T-helper 17 cell (primary cell): ENCODE data around the gene GIMAP8. TPM values are rescaled to one million over a fixed set of nuclear protein-coding genes. Genes with fewer than 3 reads are reported as not detected.
"Not testable (repeated sequence)": the region's sequence is repeated elsewhere in the genome, so short reads cannot be mapped to it uniquely, and the experiment has no call there.

Experiments used
- ATAC-seq: fragments of 150-1000 bp; cut with Tn5 transposase; 2 replicates; pipeline ENCODE4 v1.10.0; 2021; ENCODE audit warnings: mild to moderate bottlenecking, moderate library complexity
- DNase-seq, 3 donors: peaks; one replicate each; pipeline versions ENCODE4 v3.0.0 to v3.0.0-alpha.2; 2020 to 2021
- H3K9me3 ChIP-seq: one replicate; pipeline ENCODE4 v1.7.0; 2013; ENCODE audit warnings: low read length, mild to moderate bottlenecking; ENCODE audit not compliant: control insufficient read depth, poor library complexity, severe bottlenecking
- H3K27ac Mint-ChIP-seq: one replicate; pipeline ENCODE4 v1.8.0; 2022; ENCODE audit warnings: mild to moderate bottlenecking, moderate library complexity, mixed read lengths
- H3K27me3 Mint-ChIP-seq: one replicate; pipeline ENCODE4 v1.8.0; 2022; ENCODE audit warnings: mixed read lengths
- H3K36me3 Mint-ChIP-seq: one replicate; pipeline ENCODE4 v1.8.0; 2022; ENCODE audit warnings: low read depth, mixed read lengths
- H3K4me1 Mint-ChIP-seq: one replicate; pipeline ENCODE4 v1.8.0; 2022; ENCODE audit warnings: mild to moderate bottlenecking, mixed read lengths
- H3K4me3 Mint-ChIP-seq: one replicate; pipeline ENCODE4 v1.8.0; 2022; ENCODE audit warnings: mild to moderate bottlenecking, moderate library complexity, mixed read lengths
- total RNA-seq, 4 donors: library from RNA in 2 of 4; stranded (reverse) in 2 of 4; gene quantifications; one replicate each; pipeline ENCODE4 v1.2.3 and lab custom pipeline; 2022 to 2026

Gene GIMAP8
- total RNA-seq, 2 donors from 2014 or later = 8.1 to 12.0 TPM

DNA sequence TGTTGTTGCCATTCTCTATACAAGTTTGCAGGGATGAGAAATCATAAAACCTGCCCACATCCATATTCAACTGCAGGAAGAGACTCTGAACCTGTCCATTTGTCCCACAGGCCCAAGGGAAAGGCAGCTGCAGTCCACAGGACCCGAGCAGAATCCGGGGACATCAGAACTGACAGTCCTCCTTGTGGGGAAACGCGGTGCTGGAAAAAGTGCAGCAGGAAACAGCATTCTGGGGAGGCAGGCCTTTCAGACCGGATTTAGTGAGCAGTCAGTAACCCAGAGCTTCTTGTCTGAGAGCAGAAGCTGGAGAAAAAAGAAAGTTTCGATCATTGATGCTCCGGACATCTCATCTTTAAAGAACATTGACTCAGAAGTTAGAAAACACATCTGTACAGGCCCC is 23.5 kb downstream of the GIMAP8 start:
- H3K4me3 Mint-ChIP-seq = peak overlapping the region; percentile 28
- H3K4me1 Mint-ChIP-seq = peaks cover 53% of the 10 kb centered on the region
- no peaks in the 10 kb centered on the region for H3K27me3 Mint-ChIP-seq
- H3K27ac Mint-ChIP-seq = peak overlapping the region; percentile 51
- H3K9me3 ChIP-seq = peaks cover 10% of the 10 kb centered on the region
- no peak for DNase-seq
- peaks cover 24% of the 10 kb centered on the region for H3K36me3 Mint-ChIP-seq
- no peak for ATAC-seq

DNA sequence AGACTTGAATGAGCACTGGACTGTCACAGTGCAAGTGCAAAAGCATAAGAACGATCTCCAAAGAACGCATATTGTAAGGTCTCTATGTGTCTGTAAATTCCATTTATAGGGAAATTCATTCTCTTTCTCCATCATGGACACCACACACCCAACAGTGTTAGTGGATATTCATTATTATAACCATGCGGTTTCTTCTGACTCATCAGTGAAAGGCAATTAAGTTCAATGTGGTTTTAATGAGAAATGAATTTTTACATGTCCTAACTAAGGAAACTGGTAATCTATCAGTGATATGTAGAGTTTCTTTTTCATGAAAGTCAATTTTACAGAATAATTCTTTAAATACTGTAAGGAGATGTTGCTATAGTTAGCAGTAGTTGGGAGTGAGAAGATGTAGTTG is 25.9 kb downstream of the GIMAP8 start:
- Mint-ChIP-seq H3K4me3 (peak overlapping the region; percentile 13), H3K4me1 (peaks cover 54% of the 10 kb centered on the region), H3K27me3 (no peaks in the 10 kb centered on the region), H3K27ac (peak overlapping the region; percentile 98), H3K36me3 (peaks cover 19% of the 10 kb centered on the region)
- no peak for DNase-seq
- no peak for ATAC-seq
- peaks cover 10% of the 10 kb centered on the region for H3K9me3 ChIP-seq

DNA sequence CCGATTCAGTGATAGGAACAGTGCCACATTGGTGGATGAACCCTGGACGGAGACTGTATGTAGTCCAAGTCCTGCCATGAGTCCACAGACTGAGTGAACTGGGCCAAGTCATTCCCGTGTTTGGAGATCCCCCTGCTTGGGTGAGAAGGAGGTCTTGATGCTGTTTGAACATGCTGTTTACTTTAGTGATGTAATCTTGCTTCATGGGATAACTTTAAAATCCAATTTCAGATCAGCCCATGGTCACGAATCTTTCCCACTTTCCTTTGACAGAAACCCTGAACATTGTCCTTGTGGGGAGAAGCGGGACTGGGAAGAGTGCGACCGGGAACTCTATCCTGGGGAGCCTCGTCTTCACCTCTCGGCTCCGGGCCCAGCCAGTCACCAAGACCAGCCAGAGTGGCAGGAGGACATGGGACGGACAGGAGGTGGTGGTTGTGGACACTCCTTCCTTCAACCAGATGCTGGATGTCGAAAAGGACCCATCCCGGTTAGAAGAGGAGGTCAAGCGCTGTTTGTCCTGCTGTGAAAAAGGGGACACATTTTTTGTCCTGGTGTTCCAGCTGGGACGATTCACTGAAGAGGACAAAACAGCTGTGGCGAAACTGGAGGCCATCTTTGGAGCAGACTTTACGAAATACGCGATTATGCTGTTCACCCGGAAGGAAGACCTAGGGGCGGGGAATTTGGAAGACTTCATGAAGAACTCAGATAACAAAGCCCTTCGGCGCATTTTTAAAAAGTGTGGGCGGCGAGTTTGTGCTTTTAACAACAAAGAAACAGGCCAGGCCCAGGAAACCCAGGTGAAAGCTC is 26.6 kb downstream of the GIMAP8 start:
- ATAC-seq (no peak), DNase-seq (no peak)
- H3K4me1 Mint-ChIP-seq = peaks cover 56% of the 10 kb centered on the region
- H3K4me3 Mint-ChIP-seq = peak overlapping the region; percentile 25
- H3K36me3 Mint-ChIP-seq = peaks cover 16% of the 10 kb centered on the region
- H3K27me3 Mint-ChIP-seq = no peaks in the 10 kb centered on the region
- peaks cover 10% of the 10 kb centered on the region for H3K9me3 ChIP-seq
- H3K27ac Mint-ChIP-seq = peak overlapping the region; percentile 98

DNA sequence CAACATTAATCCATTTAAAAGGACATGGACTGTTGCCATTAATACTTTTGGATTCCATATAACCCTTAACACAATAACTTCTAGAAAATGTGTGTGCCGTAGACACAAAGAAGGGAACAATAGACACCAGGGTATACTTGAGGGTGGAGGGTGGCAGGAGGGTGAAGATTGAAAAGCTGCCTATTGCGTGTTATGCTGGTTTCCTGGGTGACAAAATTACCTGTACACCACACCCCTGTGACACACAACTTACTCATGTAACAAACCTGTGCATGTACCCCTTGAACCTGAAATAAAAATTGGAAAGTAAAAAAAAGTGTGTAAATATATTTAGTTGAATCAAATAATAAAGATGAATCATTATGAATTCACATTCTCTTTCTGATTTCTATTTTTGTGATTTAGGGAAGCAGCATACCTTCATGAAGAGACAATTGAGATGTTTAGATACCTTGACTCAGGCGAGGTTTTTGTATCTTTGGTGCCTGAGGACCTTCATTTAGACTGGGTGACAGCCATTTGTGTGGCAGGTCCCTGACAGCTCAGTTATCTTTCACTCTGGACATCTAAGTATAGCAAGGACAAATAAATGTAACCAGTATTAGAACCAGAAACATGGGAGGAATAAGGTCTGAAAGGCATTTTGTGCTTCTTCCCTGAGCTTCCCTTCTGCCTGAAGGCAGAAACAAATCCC is 28.7 kb downstream of the GIMAP8 start:
- Mint-ChIP-seq H3K4me1 (peaks cover 65% of the 10 kb centered on the region), H3K27ac (peak overlapping the region; percentile 98), H3K4me3 (peak overlapping the region; percentile 70), H3K27me3 (no peaks in the 10 kb centered on the region), H3K36me3 (peaks cover 10% of the 10 kb centered on the region)
- ATAC-seq = peak; percentile 78
- DNase-seq = no peak
- H3K9me3 ChIP-seq = peaks cover 7% of the 10 kb centered on the region

DNA sequence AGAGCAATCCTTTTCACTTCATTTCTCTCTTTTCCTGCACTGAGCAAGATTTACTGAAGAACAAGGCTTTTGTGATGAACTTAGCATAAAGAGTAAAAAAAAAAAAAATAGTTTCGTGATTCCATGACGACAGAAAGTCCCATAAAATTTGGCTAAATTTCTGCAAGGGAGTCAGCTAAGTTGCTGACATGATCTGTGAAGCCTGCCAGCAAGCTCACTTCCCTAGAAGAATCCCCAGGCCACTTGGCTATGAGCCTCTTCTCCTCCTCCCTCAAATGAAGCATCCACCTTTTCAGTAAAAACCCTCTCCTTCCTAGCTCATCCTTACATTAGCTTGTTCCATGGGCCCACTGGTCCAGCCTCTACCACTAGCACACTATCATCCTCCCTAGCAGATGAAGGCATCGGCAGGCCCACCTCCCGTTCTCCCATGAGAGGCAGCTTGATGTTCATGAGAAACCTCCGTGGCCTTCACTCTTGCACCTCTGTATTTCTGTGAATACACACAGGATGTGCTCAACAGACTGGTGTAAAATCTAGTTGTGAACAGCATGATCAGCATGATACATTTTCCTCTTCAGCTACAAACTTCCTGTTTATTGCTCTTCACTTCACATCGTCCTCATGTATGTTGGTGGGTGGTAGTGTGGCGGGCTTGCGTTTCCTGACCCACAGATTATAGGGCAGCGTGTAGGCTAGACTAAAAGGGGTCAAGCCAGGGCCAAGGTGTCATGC is 30.9 kb downstream of the GIMAP8 start:
- Mint-ChIP-seq H3K4me1 (peaks cover 66% of the 10 kb centered on the region), H3K36me3 (peaks cover 6% of the 10 kb centered on the region), H3K4me3 (peak overlapping the region; percentile 85), H3K27ac (peak overlapping the region; percentile 98), H3K27me3 (no peaks in the 10 kb centered on the region)
- peak; percentile 64 for ATAC-seq
- peaks cover 3% of the 10 kb centered on the region for H3K9me3 ChIP-seq
- peak in 2 of 3 donors; percentile 17 to 39 for DNase-seq

DNA sequence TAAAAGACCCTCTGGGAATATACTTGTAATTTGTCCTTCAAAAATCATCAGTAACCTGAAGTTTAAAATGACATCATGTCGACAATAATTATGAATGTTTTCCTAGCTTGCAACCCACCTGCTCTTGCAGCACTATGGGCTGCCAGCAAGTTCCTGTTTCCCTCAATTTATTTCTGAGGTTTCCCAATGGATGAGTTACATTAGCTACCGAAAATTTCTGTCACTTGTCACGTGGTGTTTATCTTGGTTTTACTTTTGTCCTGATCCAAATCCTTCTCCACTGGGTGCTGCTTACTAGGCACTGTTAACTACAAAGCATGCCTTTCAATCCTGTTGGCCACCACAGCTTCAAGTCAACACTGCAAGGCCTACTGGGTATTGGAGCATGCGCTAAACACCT is 31.5 kb downstream of the GIMAP8 start:
- H3K27ac Mint-ChIP-seq = peak overlapping the region; percentile 98

DNA sequence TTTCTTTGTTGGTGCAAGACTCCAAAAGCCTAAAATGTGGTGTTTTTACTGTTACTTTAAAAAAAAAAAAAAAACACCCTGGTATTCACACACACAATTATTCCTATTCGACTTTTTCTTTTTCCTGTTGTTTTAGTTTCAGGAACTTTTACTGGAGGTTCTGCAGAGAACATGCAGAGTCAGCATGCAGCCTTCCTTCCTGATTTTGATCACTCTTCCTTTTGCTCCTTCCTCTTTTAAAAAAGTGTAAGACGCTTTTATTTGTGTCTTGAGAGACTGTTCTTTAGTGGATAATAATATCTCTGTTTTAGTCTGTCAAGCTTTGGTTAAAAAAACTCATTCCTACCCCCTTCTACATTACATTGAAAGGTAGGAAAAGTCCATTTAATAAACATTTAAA is 33.1 kb downstream of the GIMAP8 start:
- H3K4me3 Mint-ChIP-seq = peak overlapping the region; percentile 82
- H3K36me3 Mint-ChIP-seq, H3K27me3 Mint-ChIP-seq, DNase-seq, ATAC-seq, H3K9me3 ChIP-seq: not testable (repeated sequence)
- H3K4me1 Mint-ChIP-seq = peaks cover 55% of the 10 kb centered on the region
- peak overlapping the region; percentile 98 for H3K27ac Mint-ChIP-seq

More for the DNA sequence above, 31.5 kb downstream of the GIMAP8 start:
- ATAC-seq (no peak), DNase-seq (no peak)
- Mint-ChIP-seq H3K4me1 (peaks cover 60% of the 10 kb centered on the region), H3K36me3 (peaks cover 2% of the 10 kb centered on the region), H3K27me3 (no peaks in the 10 kb centered on the region), H3K4me3 (peak overlapping the region; percentile 85)
- H3K9me3 ChIP-seq = peaks cover 3% of the 10 kb centered on the region

DNA sequence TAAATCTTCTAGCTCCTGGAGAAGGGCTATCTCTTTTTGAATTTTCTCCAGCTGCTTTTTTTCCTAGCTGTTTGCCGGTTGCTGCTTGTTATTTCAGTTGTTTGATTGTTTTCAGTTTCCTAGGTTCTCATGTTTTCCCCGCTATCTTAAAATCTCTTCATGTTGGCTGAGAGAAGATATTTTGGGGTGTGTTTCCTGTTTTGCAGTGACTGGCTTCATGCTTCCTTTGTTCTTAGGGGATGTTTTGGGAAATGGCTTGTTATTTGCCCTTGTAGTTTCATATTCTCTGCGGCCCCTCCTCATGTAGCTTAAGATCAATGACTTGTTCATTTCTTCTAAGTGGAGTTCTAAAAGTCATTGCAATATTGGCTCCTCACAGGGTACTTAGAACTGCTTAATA is 33.6 kb downstream of the GIMAP8 start:
- H3K4me3 Mint-ChIP-seq = peak overlapping the region; percentile 82
- H3K9me3 ChIP-seq, H3K27me3 Mint-ChIP-seq, DNase-seq, H3K36me3 Mint-ChIP-seq: not testable (repeated sequence)
- ATAC-seq = peak; percentile 76
- peak overlapping the region; percentile 98 for H3K27ac Mint-ChIP-seq
- peaks cover 49% of the 10 kb centered on the region for H3K4me1 Mint-ChIP-seq

DNA sequence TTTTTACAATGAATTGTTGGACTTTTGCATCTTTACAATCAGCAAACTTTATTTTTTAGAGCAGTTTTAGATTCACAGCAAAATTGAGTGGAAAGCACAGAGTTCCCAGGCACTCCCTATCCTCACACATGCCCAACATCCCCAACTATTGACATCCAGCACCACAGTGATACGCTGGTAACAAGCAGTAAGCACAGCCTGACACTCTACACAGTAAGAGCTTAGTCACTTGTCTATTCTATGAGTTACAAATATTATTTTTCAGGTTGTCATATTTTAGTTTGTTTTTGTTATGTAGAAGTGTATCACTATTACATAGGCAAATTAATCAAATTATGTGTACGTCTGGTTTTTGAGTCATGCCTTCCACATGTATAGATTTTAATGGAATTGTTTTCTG is 37.2 kb downstream of the GIMAP8 start:
- H3K4me3 Mint-ChIP-seq = no peak overlapping the region

DNA sequence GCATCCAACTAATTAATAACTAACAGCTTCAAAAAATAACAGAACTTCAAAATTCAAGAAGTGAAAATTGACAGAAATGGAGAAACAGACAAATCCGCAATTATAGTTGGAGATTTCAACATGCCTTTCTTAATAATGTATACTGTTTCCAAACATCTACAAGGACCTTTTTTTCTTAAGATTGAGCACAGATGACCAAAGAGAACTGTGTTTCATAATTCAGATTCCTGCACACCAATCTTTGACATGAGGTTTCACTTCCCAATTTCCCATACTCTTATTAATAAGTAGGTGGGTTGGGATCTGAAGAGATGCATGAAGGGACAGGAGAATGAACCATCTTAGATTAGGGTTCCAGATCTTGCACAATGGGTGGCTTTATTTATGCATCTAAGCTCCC is 39.4 kb downstream of the GIMAP8 start:
- H3K9me3 ChIP-seq = no peaks in the 10 kb centered on the region
- no peak for ATAC-seq
- H3K36me3 Mint-ChIP-seq = no peaks in the 10 kb centered on the region
- no peak overlapping the region for H3K27ac Mint-ChIP-seq
- H3K27me3 Mint-ChIP-seq = no peaks in the 10 kb centered on the region
- no peak for DNase-seq
- no peak overlapping the region for H3K4me3 Mint-ChIP-seq
- peaks cover 9% of the 10 kb centered on the region for H3K4me1 Mint-ChIP-seq

More for the DNA sequence above, 37.2 kb downstream of the GIMAP8 start:
- DNase-seq (no peak), ATAC-seq (no peak)
- H3K9me3 ChIP-seq = no peaks in the 10 kb centered on the region
- Mint-ChIP-seq H3K4me1 (peaks cover 26% of the 10 kb centered on the region), H3K27me3 (no peaks in the 10 kb centered on the region), H3K27ac (peak overlapping the region; percentile 98), H3K36me3 (no peaks in the 10 kb centered on the region)

DNA sequence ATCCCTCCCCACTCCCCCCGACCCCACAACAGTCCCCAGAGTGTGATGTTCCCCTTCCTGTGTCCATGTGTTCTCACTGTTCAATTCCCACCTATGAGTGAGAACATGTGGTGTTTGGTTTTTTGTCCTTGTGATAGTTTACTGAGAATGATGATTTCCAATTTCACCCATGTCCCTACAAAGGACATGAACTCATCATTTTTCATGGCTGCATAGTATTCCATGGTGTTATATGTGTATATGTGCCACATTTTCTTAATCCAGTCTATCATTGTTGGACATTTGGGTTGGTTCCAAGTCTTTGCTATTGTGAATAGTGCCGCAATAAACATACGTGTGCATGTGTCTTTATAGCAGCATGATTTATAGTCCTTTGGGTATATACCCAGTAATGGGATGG is 43.0 kb downstream of the GIMAP8 start:
- H3K36me3 Mint-ChIP-seq, DNase-seq, H3K4me1 Mint-ChIP-seq, H3K4me3 Mint-ChIP-seq, H3K27ac Mint-ChIP-seq, H3K9me3 ChIP-seq, ATAC-seq, H3K27me3 Mint-ChIP-seq: not testable (repeated sequence)

DNA sequence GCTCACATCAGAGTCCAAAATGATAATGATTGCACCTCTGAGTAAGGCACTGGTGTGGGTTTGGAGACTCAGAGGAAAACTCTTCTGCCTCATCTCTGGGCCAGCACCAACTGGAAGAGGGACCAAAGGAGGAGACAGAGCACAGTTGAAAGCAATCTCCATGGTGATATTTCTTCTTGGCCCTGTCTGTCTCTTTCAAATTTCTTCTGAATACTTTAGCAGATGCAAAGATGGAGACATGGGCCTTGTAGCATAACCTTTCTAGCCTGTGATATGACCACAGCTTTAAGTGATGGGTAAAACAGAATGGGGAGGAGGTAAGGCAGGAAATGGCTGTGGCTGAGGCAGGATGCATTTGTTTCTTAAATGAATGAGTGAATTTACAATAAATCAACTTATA is 52.1 kb downstream of the GIMAP8 start:
- H3K27ac Mint-ChIP-seq = peak overlapping the region; percentile 96
- peaks cover 42% of the 10 kb centered on the region for H3K4me1 Mint-ChIP-seq

DNA sequence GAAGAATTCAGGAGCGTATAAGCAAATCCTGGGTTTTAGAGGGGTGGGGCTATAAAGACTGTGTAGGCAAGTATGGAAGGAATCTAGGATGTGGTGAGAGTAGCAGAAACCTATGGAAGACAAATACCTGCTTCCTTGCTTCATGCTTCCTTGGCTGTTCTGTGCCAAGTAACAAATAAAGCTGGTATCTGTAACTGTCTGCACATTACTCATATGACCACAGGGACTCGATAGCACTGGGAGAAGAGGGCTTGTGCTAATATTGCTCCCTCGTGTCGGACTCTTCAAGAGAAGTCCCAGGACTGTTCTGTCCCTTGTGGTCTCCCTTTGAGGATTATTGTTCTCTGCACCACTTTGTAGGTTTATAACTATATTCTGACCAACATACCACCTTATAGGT is 52.7 kb downstream of the GIMAP8 start:
- peaks cover 4% of the 10 kb centered on the region for H3K36me3 Mint-ChIP-seq
- ATAC-seq (peak; percentile 5), DNase-seq (no peak)
- peak overlapping the region; percentile 96 for H3K27ac Mint-ChIP-seq
- H3K4me3 Mint-ChIP-seq = peak overlapping the region; percentile 84
- no peaks in the 10 kb centered on the region for H3K27me3 Mint-ChIP-seq
- peaks cover 46% of the 10 kb centered on the region for H3K4me1 Mint-ChIP-seq
- H3K9me3 ChIP-seq = no peaks in the 10 kb centered on the region

More for the DNA sequence above, 52.1 kb downstream of the GIMAP8 start:
- H3K4me3 Mint-ChIP-seq = peak overlapping the region; percentile 84
- DNase-seq (no peak), ATAC-seq (peak; percentile 90)
- no peaks in the 10 kb centered on the region for H3K27me3 Mint-ChIP-seq
- H3K36me3 Mint-ChIP-seq = peaks cover 6% of the 10 kb centered on the region
- no peaks in the 10 kb centered on the region for H3K9me3 ChIP-seq
